ENCODE measurements around the gene CYB5R2. TPM values are rescaled to one million over a fixed set of nuclear protein-coding genes. Genes with fewer than 3 reads are reported as not detected.
A peak's percentile ranks its signal among the peaks of the same experiment; 100 is the strongest.

CYB5R2 gene
- polyA plus RNA-seq, 3 donors: 0.52 to 3.7 (median 1.4) TPM

DNA sequence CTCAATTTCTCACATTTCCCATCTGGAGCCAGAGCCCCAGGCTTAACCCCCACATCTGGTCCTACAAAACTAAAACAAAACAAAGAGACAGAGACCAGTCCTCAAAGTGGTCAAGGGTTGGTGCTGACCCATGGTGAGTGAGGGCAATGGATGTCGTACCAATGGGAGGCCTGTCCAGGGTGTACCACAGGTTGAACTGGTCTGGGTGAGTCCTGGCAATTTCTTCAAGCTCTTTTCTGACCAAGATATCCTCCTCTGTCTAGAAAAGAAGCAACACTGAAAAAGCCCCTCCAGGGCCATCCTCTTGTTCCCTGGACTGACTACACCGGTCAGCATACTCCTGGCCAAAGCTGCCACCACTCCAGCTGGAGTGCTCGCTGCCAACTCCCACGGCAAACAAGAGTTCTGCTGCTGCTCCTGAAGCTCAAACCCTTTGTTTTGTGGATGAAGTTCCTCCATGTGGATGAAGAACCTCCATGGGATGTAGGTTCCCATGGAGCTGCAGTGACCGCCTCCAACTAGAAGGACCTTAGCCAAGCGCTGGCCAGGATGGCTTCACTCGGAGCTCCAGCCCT, 6.9 kb downstream of the CYB5R2 start:
- no peak overlapping the region for H3K27ac ChIP-seq (ENCODE audit: low read depth in 1 of 2, low read length in 2 of 2)
- Mint-ChIP-seq H3K27me3 (ENCODE audit: low read depth in 3 of 3) (peaks cover 4 to 11% (median 8%) of the 10 kb centered on the region in 3 donors), H3K36me3 (peaks cover 21 to 42% of the 10 kb centered on the region in 2 donors), H3K9me3 (peaks cover 0 to 1% (median 0%) of the 10 kb centered on the region in 7 donors), H3K4me3 (no peak overlapping the region), H3K4me1 (peaks cover 16% of the 10 kb centered on the region), H3K27ac (no peak overlapping the region)
- no peaks in the 10 kb centered on the region for H3K9me3 ChIP-seq (replicated peaks in 1 of 2; ENCODE audit: control insufficient read depth in 1 of 2, insufficient read depth in 1 of 2, low read length in 2 of 2)
- H3K4me2 ChIP-seq (replicated peaks; ENCODE audit: extremely low read depth, low read length, poor library complexity, severe bottlenecking): no peak overlapping the region
- H3K27me3 ChIP-seq (ENCODE audit: control insufficient read depth in 2 of 2, insufficient read depth in 2 of 2, low read length in 2 of 2): no peaks in the 10 kb centered on the region
- 82% methylated on average over 4 of the region's 7 CpGs for WGBS (ENCODE audit: insufficient coverage)
- peaks cover 0 to 29% of the 10 kb centered on the region in 2 donors for H3K36me3 ChIP-seq (replicated peaks in 1 of 2; ENCODE audit: control insufficient read depth in 1 of 2, insufficient read depth in 2 of 2, low read length in 2 of 2)
- no peak overlapping the region for H3K9ac ChIP-seq (ENCODE audit: insufficient read depth, low read length, poor library complexity, severe bottlenecking)
- peaks cover 14 to 15% of the 10 kb centered on the region in 2 donors for H3K4me1 ChIP-seq (ENCODE audit: control insufficient read depth in 1 of 2, insufficient read depth in 2 of 2, low read length in 2 of 2)
- no peak overlapping the region for H2AFZ ChIP-seq (ENCODE audit: insufficient read depth, low read depth, low read length, poor library complexity, severe bottlenecking)
- intact Hi-C loops (cut with micrococcal nuclease): loop anchor here (5.0 to 10.0 kb wide), 3 partner anchors 94 to 572 kb away; no protein-coding TSS in a partner anchor
- no peak for DNase-seq
- H4K20me1 ChIP-seq (ENCODE audit: insufficient read depth, low read length): peaks cover 11% of the 10 kb centered on the region
- H3K4me3 ChIP-seq (replicated peaks in 1 of 3; ENCODE audit: low read depth in 2 of 3, low read length in 3 of 3): no peak overlapping the region
- TF ChIP-seq CTCF (IDR thresholded peaks at IDR 0.05): no peak
- H3K79me2 ChIP-seq (ENCODE audit: insufficient read depth, low read length): no peaks in the 10 kb centered on the region

DNA sequence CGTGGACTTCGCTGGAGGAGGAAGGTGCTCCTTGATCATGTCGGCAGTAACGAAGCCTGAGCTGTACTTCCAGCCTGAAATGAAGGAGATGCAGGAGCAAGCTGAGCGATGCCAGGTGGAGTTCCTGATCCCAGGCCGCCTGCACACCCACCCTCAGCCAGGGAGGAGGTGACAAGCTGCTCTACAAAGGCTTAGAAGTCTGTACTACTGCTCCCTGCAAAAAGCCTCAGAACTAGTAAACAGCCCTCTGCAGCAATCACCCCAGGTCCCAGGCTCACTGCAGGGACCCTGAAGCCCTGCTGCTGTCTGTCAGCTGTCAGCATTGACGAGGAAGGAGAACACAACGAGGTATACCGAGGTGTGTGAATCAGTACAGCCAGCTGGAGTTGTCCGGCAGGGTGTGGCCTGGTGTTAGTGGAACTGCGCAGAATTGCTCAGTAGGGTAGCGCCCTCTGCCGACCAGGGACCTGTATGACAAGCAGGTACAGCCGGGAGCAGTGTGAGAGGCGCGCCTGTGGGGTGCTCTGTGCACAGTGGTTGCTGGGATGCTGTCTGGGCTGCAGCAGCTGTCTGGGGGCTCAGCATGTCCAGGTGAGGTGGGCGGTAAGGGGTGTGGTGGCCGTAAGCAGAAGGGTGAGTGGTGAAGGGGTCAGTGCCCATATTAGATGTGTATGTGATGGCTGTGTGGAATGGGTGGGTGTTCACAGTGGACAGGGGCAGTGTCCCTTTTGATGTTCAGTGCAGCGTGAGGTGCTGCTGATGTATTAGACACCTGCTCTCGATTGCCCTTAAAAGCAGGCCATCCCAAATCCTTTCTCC, 7.6 kb downstream of the CYB5R2 start:
- no peak overlapping the region for H3K9ac ChIP-seq (ENCODE audit: insufficient read depth, low read length, poor library complexity, severe bottlenecking)
- H3K4me2 ChIP-seq (replicated peaks; ENCODE audit: extremely low read depth, low read length, poor library complexity, severe bottlenecking): no peak overlapping the region
- peaks cover 9% of the 10 kb centered on the region for H3K4me1 Mint-ChIP-seq
- H3K36me3 ChIP-seq (replicated peaks in 1 of 2; ENCODE audit: control insufficient read depth in 1 of 2, insufficient read depth in 2 of 2, low read length in 2 of 2): peaks cover 0 to 29% of the 10 kb centered on the region in 2 donors
- no peak overlapping the region for H3K4me3 Mint-ChIP-seq
- H3K9me3 Mint-ChIP-seq: peaks cover 0 to 1% (median 0%) of the 10 kb centered on the region in 7 donors
- H3K9me3 ChIP-seq (replicated peaks in 1 of 2; ENCODE audit: control insufficient read depth in 1 of 2, insufficient read depth in 1 of 2, low read length in 2 of 2): no peaks in the 10 kb centered on the region
- H3K27ac ChIP-seq (ENCODE audit: low read depth in 1 of 2, low read length in 2 of 2): no peak overlapping the region
- no peaks in the 10 kb centered on the region for H3K79me2 ChIP-seq (ENCODE audit: insufficient read depth, low read length)
- H3K36me3 Mint-ChIP-seq: peaks cover 21 to 45% of the 10 kb centered on the region in 2 donors
- H4K20me1 ChIP-seq (ENCODE audit: insufficient read depth, low read length): peaks cover 11% of the 10 kb centered on the region
- H3K4me1 ChIP-seq (ENCODE audit: control insufficient read depth in 1 of 2, insufficient read depth in 2 of 2, low read length in 2 of 2): peaks cover 7 to 8% of the 10 kb centered on the region in 2 donors
- 54% methylated on average over 14 of the region's 20 CpGs for WGBS (ENCODE audit: insufficient coverage)
- H3K27me3 Mint-ChIP-seq (ENCODE audit: low read depth in 3 of 3): peaks cover 6 to 11% (median 7%) of the 10 kb centered on the region in 3 donors
- no peak overlapping the region for H3K4me3 ChIP-seq (replicated peaks in 1 of 3; ENCODE audit: low read depth in 2 of 3, low read length in 3 of 3)
- H3K27ac Mint-ChIP-seq: peak overlapping the region in 1 of 7 donors; percentile 65
- H2AFZ ChIP-seq (ENCODE audit: insufficient read depth, low read depth, low read length, poor library complexity, severe bottlenecking): no peak overlapping the region
- TF ChIP-seq CTCF (IDR thresholded peaks at IDR 0.05): peak; percentile 97
- intact Hi-C loops (cut with micrococcal nuclease): loop anchor here (5.0 to 10.0 kb wide), 3 partner anchors 93 to 571 kb away; no protein-coding TSS in a partner anchor
- DNase-seq: peak; percentile 67 to 76 (median 70)
- no peaks in the 10 kb centered on the region for H3K27me3 ChIP-seq (ENCODE audit: control insufficient read depth in 2 of 2, insufficient read depth in 2 of 2, low read length in 2 of 2)

All from CD14-positive monocyte (primary cell).